SW 1271 (cell line): ENCODE measurements around the gene TRAPPC14.
A peak's percentile ranks its signal among the peaks of the same experiment; 100 is the strongest.
"Not testable (repeated sequence)": the region's sequence is repeated elsewhere in the genome, so short reads cannot be mapped to it uniquely, and the experiment has no call there.

Experiments used
- DNase-seq, 2 experiments: peaks; one replicate each; lab custom pipeline; 2025; lab: John Stamatoyannopoulos, UW

Gene TRAPPC14

DNA sequence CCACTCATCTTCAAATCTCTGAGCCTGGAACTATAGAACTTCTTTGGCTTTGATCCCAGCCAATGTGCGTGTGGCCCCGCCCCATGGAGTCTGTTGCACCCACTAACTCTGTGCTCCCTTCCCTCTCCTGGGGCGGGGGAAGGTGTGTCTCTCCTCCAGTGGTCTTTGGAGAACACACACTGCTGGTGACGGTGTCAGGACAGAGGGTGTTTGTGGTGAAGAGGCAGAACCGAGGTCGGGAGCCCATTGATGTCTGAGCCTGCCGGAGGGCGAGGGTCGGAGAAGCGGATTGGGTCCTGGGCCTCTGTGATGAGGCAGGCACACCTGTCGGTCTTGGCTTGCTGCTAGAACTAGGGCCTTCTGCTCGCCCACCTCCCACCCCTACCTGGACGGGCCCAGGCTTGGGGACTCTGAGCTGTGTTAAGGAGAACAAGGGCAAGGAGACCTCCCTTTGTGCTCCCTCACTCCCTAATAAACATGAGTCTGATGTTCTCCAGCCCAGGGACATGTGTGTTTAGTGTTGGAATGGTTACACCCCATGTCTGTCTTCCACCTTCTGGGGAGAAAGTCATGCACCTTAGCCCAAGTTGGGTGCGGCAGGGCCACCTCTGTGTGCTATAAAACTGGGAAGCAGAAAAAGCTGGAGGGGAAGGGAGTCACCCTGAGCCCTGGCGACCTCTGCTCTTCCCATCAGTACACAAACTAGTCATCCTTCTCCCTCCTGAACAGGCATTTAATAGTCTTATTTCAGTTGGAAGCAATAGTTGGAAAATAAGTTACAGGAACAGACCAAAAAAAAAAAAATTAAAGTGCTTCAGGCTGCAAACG lies 4.6 kb downstream of the TRAPPC14 start:
- DNase-seq: no peak

DNA sequence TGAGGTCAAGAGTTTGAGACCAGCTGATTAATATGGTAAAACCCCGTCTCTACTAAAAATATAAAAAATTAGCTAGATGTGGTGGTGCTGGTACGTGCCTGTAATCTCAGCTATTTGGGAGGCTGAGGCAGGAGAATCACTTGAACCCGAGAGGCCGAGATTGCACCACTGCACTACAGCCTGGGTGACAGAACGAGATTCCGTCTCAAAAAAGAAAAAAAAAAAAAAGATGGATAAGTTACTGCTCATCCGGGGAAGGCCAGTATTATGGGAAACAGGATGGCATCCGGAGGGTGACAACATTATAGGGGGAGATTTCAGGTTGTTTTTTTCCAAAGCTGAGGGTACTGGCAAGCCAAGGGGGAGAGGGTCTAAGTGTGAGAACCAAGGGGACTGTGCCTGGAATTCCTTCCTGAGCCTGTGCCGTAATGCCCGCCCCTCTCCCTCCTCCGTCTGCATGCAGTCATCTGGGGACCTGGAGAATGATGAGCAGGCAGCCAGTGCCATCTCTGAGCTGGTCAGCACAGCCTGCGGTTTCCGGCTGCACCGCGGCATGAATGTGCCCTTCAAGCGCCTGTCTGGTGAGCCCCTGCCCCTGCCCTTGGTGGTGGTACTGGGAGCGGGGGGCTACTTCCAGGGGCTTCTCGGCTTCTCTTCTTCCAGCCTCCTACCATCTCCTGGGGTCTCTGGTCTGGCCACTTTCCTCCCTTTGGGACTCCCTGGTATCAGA lies 5.4 kb downstream of the TRAPPC14 start:
- DNase-seq: no peak

DNA sequence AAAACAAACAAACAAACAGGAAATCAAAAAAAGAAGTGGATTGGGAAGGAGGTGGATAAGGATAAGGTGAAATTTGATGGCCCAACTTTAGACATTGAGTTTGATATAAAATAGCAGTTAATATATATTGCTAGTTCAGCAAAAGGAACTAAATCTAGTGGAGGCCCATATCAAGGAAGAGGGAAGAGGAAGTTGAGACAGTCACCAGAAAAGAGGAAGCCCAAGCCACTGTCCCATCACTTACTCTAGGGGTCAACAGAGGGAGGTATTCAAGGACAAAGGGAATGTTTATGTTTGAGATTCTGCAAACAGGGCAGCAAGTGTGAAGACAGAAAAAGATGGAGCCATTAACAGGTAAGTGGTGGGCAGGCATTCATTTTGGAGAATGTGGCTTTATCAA lies 6.1 kb downstream of the TRAPPC14 start:
- no peak for DNase-seq

DNA sequence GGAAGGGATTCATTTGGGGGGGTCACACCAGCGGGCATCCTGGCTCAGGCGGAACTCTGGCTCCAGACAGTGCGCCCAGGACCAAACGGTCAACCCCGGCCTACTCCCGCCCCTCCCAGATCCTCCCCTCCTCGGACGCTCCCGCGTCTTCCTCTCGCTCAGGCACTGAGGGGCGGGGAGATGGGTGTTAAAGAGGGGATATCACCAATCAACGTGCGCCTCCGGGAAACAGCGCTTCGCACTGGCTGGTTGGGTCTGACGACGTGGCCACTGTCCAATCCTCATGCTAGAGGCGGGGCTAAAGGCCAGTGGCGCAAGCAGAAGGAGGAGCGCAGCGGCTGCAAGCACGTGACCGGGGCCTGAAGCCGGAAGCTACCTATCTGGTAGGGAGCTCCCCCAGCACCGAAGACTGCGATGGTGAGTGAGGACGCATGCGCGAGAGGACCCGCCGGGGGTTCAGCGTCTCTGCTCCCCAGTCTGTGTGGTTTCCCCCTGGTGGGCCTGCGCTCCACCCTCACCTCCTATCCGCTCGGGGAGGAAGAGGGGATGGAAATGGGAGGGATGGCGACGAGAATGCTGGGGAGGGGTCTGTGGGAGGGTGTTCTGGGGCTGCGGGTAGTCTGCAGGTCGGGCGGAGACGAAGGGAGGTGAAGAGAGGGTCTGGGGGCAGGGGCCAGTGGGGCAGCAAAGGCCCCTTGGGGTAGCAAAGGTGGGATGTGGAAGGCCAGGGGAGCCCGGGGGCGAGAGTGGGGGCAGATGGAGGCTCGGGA lies 9.8 kb downstream of the TRAPPC14 start, which contains the start of gene LAMTOR4:
TSS of gene LAMTOR4 (plus strand) at position 360 of the 770 bp plus-strand sequence. CDS start at position 415, 55 bp downstream.
- peak; percentile 98 for DNase-seq

GRCh38 chr7:100148225-100148558 lies 10.3 kb downstream of the TRAPPC14 start:
- no peak for DNase-seq

GRCh38 chr7:100147278-100147677 lies 11.2 kb downstream of the TRAPPC14 start:
- DNase-seq: no peak

DNA sequence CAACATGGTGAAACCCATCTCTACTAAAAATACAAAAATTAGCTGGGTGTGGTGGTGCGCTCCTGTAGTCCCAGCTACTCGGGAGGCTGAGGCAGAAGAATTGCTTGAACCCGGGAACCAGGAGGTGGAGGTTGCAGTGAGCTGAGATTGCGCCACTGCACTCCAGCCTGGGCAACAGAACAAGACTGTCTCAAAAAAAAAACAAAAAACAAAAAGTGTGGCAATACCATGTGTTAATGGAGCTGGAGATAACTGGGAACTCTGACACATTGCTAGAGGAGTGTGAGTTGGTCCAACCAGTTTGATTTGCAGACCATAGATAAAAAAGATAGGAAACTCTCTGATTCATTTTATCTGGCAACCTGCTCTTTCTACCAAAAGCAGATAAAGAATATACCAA lies 12.2 kb downstream of the TRAPPC14 start:
- not testable (repeated sequence) for DNase-seq

DNA sequence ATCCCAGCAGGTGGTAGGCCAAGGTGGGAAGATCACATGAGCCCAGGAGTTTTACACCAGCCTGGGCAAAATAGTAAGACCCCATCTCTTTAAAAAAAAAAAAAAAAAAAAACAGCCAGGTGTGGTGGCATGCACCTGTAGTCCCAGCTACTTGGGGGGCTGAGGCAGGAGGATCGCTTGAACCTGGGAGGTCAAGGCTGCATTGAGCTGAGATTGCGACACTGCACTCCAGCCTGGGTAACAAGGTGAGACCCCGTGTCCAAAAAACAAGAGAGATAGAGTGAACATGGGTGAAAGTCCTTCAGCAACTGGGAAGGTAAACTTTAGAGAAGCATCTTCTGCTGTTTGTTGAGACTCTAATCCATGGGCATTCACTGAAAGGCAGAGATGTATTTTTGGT lies 16.1 kb downstream of the TRAPPC14 start:
- DNase-seq: no peak

- DNase-seq: no peak
These were observed 17.0 kb downstream of the TRAPPC14 start for GRCh38 chr7:100141555-100141949.

DNA sequence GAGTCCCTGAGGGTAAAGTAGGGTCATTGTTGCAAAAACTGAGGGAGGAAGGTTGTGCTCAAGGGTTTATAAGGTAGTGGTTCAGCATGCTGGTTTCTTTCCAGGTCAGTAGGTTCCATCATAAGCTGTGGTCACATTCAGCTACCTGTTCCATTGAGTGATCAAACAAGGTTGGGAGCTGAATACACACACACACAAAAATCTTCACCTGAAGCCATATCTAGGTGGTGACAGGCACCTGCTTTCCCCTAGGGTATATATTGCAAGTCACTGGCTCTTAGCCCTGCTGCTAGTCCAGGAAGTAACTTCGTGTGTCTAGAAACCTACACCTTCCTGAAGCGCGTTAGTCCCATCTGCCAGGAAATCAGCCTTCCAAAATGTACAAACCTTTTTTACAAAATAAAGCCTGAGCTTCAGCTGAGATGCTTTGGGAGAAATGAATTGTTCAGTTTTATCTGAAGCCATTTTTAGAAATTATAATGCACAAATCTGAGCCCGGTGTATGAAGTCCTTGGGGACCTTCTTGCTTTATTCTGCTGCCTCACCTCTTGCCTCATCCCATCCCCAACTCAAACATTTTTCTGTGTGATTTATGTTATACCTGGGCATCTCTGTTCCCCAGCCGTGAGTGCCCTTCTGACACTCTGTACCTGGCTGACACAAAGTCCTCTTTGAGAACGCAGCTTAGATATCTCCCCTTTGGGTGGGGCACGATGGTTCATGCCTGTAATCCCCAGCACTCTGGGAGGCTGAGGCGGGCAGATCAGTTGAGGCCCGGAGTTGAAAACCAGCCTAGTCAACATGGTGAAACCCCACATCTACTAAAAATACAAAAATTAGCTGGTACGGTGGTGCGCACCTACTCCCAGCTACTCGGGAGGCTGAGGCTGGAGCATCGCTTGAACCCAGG lies 20.4 kb downstream of the TRAPPC14 start:
- DNase-seq: no peak

DNA sequence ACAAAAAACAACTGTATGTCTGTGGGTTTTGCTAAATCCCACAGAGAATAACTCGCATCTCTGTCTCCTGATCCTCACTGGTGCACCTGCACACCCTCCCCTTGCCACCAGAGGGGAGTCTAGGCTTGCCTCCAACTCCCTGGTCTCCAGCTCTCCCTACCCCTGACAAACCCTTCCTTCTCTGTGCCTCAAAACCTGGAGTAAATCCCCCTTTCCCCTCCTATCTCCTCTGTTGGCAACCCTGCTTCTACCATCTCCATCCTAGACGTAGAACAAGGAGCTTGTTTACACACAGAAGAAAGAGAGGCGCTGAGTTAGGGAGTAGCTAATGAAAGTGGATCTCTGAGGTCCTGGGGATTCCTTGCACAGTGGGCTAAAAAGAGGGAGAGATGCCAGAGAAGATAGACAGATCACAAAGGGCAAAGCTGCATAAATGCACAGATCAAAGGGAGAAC lies 25.8 kb downstream of the TRAPPC14 start:
- peak in 1 of 2 experiments; percentile 52 for DNase-seq

GRCh38 chr7:100132126-100132525 lies 26.4 kb downstream of the TRAPPC14 start:
- DNase-seq: no peak

GRCh38 chr7:100130608-100131453 lies 27.7 kb downstream of the TRAPPC14 start:
- peak in 1 of 2 experiments; percentile 36 for DNase-seq

- DNase-seq: not testable (repeated sequence)
These were observed 28.3 kb downstream of the TRAPPC14 start for GRCh38 chr7:100130220-100130607.

GRCh38 chr7:100128637-100128963 lies 29.9 kb downstream of the TRAPPC14 start:
- no peak for DNase-seq

GRCh38 chr7:100127866-100128636 lies 30.5 kb downstream of the TRAPPC14 start:
- no peak for DNase-seq

DNA sequence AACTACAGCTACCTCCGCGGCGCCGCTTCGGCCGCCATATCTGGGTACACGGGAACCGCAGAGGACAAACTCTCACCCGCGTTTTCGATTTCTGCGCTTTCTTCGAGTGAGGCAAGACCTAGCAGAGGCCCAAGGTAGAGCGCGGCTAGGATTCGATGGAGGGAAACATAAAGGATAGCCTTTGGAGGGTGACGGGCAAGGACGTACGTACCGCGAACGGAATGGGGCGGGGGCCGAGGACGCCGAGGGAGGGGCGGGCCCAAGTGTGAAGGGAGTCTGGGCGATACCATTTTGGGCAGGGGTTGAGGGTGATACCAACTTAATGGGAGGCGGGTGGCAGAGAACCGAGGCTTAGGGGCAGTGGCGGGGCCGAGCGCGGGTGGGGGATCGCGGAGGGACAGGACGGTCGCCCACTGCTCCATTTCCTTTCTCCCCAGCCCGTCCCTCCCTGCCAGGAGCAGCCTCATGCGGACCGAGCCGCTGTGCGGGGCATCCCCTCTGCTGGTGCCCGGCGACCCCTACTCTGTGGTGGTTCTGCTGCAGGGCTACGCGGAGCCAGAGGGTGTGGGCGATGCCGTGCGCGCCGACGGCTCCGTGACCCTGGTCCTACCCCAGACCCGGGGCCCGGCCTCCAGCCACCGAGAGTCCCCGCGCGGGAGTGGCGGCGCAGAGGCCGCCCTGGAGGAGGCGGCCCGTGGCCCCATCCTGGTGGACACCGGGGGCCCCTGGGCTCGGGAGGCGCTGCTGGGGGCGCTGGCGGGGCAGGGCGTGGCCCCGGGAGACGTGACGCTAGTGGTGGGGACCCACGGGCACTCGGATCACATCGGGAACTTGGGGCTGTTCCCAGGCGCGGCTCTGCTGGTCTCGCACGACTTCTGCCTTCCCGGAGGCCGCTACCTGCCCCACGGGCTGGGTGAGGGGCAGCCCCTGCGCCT lies 31.3 kb downstream of the TRAPPC14 start, which contains the start of gene MBLAC1:
TSS of gene MBLAC1 (plus strand) at position 37 of the 935 bp plus-strand sequence. CDS start at position 466, 429 bp downstream.
- DNase-seq: peak; percentile 78 to 89

DNA sequence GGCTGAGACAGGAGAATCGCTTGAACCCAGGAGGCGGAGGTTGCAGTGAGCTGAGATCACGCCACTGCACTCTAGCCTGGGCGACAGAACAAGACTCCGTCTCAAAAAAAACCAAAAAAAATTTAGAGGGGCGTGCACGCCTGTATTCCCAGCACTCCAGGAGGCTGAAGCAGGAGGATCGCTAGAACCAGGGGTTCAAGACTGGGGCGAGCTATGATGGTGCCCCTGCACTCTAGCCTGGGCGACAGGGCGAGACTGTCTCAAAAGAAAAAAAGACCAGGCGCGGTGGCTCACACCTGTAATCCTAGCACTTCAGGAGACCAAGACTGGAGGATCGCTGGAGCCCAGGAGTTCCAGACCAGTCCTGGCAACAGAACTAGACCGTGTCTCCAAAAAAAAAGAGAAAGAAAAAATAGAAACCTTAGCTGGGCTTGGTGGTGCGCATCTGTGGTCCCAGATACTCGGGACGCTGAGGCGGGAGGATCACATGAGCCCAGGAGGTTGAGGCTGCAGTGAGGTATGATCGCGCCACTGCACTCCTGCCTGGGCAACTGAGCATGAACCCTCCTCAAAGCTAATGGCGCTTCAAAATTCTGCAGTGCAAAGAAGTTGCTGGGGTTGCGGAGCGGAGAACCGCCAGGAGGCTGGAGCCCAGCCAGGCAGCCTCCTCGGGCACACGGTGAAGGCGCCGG lies 32.1 kb downstream of the TRAPPC14 start:
- DNase-seq: no peak
